Hepatocyte (in vitro differentiated cells): ENCODE data around the gene ANKFN1. TPM values are rescaled to one million over a fixed set of nuclear protein-coding genes. Genes with fewer than 3 reads are reported as not detected.

ENCODE experiments used
- DNase-seq: peaks from one replicate; pipeline ENCODE4 v3.0.0-alpha.2; 2016; ENCODE audit warnings: low spot score
- H2AFZ ChIP-seq: fragments of 200-600 bp; sonication (generic); 2 replicates; pipeline ENCODE4 v1.6.0; 2016; ENCODE audit warnings: antibody characterized with exemption, mild to moderate bottlenecking
- H3K27ac ChIP-seq: fragments of 200-600 bp; sonication (generic); 2 replicates; pipeline ENCODE4 v1.5.1; 2016; ENCODE audit warnings: mild to moderate bottlenecking
- H3K27me3 ChIP-seq: fragments of 200-600 bp; sonication (generic); 2 replicates; pipeline ENCODE4 v1.6.1; 2016
- H3K36me3 ChIP-seq: fragments of 200-600 bp; sonication (generic); replicated peaks from 2 replicates; pipeline ENCODE4 v1.5.1; 2016; ENCODE audit warnings: low read depth; ENCODE audit not compliant: insufficient read depth
- H3K4me1 ChIP-seq: fragments of 200-600 bp; sonication (generic); 2 replicates; pipeline ENCODE4 v1.5.1; 2016; ENCODE audit warnings: mild to moderate bottlenecking, moderate library complexity; ENCODE audit not compliant: insufficient read depth
- H3K4me2 ChIP-seq: fragments of 200-600 bp; sonication (generic); 2 replicates; pipeline ENCODE4 v1.6.0; 2016
- H3K4me3 ChIP-seq: fragments of 200-600 bp; sonication (generic); 2 replicates; pipeline ENCODE4 v1.5.1; 2016; ENCODE audit warnings: mild to moderate bottlenecking
- H3K79me2 ChIP-seq: fragments of 200-600 bp; sonication (generic); 2 replicates; pipeline ENCODE4 v1.6.0; 2017; ENCODE audit warnings: mild to moderate bottlenecking
- H3K9me2 ChIP-seq: fragments of 200-600 bp; sonication (generic); replicated peaks from 2 replicates; pipeline ENCODE4 v1.6.0; 2017; ENCODE audit warnings: mild to moderate bottlenecking; ENCODE audit not compliant: insufficient read depth
- H3K9me3 ChIP-seq: fragments of 200-600 bp; sonication (generic); 2 replicates; pipeline ENCODE4 v1.5.1; 2016; ENCODE audit warnings: low read depth, mild to moderate bottlenecking
- H4K20me1 ChIP-seq: fragments of 200-600 bp; sonication (generic); 2 replicates; pipeline ENCODE4 v1.6.0; 2016; ENCODE audit warnings: mild to moderate bottlenecking; ENCODE audit not compliant: insufficient read depth, poor library complexity, severe bottlenecking
- CTCF ChIP-seq: fragments of 200-600 bp; sonication (generic); IDR thresholded peaks from 2 replicates; pipeline ENCODE4 v1.5.1; 2016; ENCODE audit warnings: antibody characterized with exemption, mild to moderate bottlenecking; ENCODE audit not compliant: poor library complexity
- EZH2 ChIP-seq: fragments of 200-600 bp; sonication (generic); IDR thresholded peaks from 2 replicates; pipeline ENCODE4 v1.6.1; 2016; ENCODE audit warnings: antibody characterized with exemption, mild to moderate bottlenecking, borderline replicate concordance
- EZH2phosphoT487 ChIP-seq: fragments of 200-600 bp; sonication (generic); IDR thresholded peaks from one replicate; pipeline ENCODE4 v1.6.1; 2018; ENCODE audit warnings: antibody characterized with exemption, mild to moderate bottlenecking, low read depth, moderate library complexity; ENCODE audit not compliant: unreplicated experiment, severe bottlenecking
- WGBS: methylation state at CpG from one replicate; pipeline ENCODE4 v1.1.6; 2016; ENCODE audit warnings: low lambda C conversion rate; ENCODE audit errors: missing lambda C conversion rate; 5-methylcytosine and 5-hydroxymethylcytosine counted together
- polyA plus RNA-seq: library from polyadenylated mRNA; unstranded; fragments of >200 nt; fragmentation: Nextera tagmentation; extraction: Ambion mirVana; gene quantifications from 2 replicates; pipeline ENCODE4 v1.2.1, GENCODE V29; 2016
- total RNA-seq: library from RNA; depleted of rRNA; stranded (reverse); fragments of >200 nt; gene quantifications from 2 replicates; pipeline ENCODE4 v1.2.3, GENCODE V29; 2014

Gene ANKFN1
- total and polyA plus RNA-seq, 2 experiments from 2014 or later, result 0.10 to 1.2 TPM

GRCh38 chr17:56173958-56174835 lies 20.9 kb downstream of the ANKFN1 start:
- Histone ChIP-seq H2AFZ (peak overlapping the region; percentile 33), H3K4me3 (no peak overlapping the region), H3K79me2 (no peaks in the 10 kb centered on the region), H3K36me3 (no peaks in the 10 kb centered on the region), H3K9me2 (no peaks in the 10 kb centered on the region), H3K9me3 (no peaks in the 10 kb centered on the region), H3K4me2 (no peak overlapping the region), H4K20me1 (no peaks in the 10 kb centered on the region), H3K4me1 (peaks cover 28% of the 10 kb centered on the region), H3K27me3 (no peaks in the 10 kb centered on the region), H3K27ac (peak overlapping the region; percentile 77)
- 36% methylated on average over 3 of the region's 3 CpGs for WGBS
- no peak for DNase-seq
- TF ChIP-seq EZH2 (no peak), EZH2phosphoT487 (no peak), CTCF (no peak)

GRCh38 chr17:56175299-56175955 lies 22.2 kb downstream of the ANKFN1 start:
- 54% methylated on average over 2 of the region's 2 CpGs for WGBS
- no peaks in the 10 kb centered on the region for H4K20me1 ChIP-seq
- no peak overlapping the region for H3K4me3 ChIP-seq
- DNase-seq, result no peak
- H3K79me2 ChIP-seq, result no peaks in the 10 kb centered on the region
- H3K4me1 ChIP-seq, result peaks cover 28% of the 10 kb centered on the region
- no peaks in the 10 kb centered on the region for H3K9me2 ChIP-seq
- H3K27me3 ChIP-seq, result no peaks in the 10 kb centered on the region
- H3K4me2 ChIP-seq, result no peak overlapping the region
- H2AFZ ChIP-seq, result no peak overlapping the region
- peak overlapping the region; percentile 77 for H3K27ac ChIP-seq
- TF ChIP-seq EZH2, result no peak
- TF ChIP-seq CTCF, result no peak
- TF ChIP-seq EZH2phosphoT487, result no peak
- H3K36me3 ChIP-seq, result no peaks in the 10 kb centered on the region
- H3K9me3 ChIP-seq, result no peaks in the 10 kb centered on the region

- peak overlapping the region; percentile 16 for H3K4me2 ChIP-seq
Measured at GRCh38 chr17:56176091-56176490, 22.8 kb downstream of the ANKFN1 start.

More at GRCh38 chr17:56176091-56176490, 22.8 kb downstream of the ANKFN1 start:
- peak; percentile 25 for DNase-seq
- 25% methylated on average over 4 of the region's 4 CpGs for WGBS
- TF ChIP-seq CTCF (no peak), EZH2phosphoT487 (no peak), EZH2 (no peak)
- Histone ChIP-seq H3K79me2 (no peaks in the 10 kb centered on the region), H3K9me3 (no peaks in the 10 kb centered on the region), H3K27me3 (no peaks in the 10 kb centered on the region), H3K9me2 (no peaks in the 10 kb centered on the region), H3K27ac (peak overlapping the region; percentile 77), H2AFZ (no peak overlapping the region), H4K20me1 (no peaks in the 10 kb centered on the region), H3K36me3 (no peaks in the 10 kb centered on the region), H3K4me3 (no peak overlapping the region), H3K4me1 (peaks cover 26% of the 10 kb centered on the region)
